ENCODE results near the gene MICU1.
"Not testable (repeated sequence)": the region's sequence is repeated elsewhere in the genome, so short reads cannot be mapped to it uniquely, and the experiment has no call there.

The MICU1 gene, protein sequence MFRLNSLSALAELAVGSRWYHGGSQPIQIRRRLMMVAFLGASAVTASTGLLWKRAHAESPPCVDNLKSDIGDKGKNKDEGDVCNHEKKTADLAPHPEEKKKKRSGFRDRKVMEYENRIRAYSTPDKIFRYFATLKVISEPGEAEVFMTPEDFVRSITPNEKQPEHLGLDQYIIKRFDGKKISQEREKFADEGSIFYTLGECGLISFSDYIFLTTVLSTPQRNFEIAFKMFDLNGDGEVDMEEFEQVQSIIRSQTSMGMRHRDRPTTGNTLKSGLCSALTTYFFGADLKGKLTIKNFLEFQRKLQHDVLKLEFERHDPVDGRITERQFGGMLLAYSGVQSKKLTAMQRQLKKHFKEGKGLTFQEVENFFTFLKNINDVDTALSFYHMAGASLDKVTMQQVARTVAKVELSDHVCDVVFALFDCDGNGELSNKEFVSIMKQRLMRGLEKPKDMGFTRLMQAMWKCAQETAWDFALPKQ

DNA sequence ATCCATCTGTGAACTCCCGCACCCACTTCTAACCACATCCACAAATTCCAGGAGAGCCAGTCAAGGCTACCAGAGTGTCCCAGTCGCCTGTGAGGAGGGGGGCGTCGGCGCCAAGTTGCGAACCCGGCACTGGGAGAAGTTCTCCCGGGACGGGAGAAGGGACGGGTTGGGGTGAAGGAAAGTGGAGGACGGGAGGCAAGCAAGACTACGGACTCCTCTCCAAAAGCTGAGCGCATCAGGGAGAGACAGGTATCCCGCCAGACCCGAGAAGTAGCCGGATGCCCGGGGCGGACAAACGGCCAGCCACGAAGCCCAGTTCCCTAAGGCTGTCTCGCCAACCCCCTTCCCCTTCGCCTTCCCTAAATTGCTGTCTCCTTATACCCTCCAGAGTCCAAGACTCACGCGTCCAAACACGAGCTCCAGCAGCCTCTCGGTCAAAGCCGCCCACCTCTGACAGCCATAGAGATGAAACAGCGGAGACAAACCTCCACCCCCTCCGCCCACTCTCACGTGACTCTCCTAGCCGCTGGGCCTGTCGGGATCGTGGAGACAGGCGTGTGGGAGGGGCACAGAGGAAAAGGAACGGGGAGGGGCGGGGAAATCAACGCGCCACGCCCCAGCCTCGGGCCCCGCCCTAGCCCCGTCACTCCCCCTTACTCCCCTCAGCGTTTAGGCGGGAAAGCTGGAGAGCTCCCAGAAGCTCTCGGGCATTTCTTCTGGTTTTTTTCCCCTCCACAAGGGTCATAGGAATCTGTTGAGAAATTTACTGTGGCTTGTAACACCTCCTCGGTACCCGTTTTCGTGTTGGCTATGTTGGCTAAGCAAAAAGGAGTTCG is at the start of gene MICU1:
Gene MICU1, minus strand, starts transcription at position 472 of the 836 bp plus-strand sequence. CDS start 59,286 bp downstream, outside the sequence.
- peak; percentile 55 for DNase-seq

DNA sequence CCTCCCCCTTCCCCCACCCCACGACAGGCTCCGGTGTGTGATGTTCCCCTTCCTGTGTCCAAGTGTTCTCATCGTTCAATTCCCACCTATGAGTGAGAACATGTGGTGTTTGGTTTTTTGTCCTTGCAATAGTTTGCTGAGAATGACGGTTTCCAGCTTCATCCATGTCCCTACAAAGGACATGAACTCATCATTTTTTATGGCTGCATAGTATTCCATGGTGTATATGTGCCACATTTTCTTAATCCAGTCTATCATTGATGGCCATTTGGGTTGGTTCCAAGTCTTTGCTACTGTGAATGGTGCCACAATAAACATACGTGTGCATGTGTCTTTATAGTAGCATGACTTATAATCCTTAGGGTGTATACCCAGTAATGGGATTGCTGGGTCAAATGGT is 48.3 kb upstream of the MICU1 start:
- not testable (repeated sequence) for DNase-seq

DNA sequence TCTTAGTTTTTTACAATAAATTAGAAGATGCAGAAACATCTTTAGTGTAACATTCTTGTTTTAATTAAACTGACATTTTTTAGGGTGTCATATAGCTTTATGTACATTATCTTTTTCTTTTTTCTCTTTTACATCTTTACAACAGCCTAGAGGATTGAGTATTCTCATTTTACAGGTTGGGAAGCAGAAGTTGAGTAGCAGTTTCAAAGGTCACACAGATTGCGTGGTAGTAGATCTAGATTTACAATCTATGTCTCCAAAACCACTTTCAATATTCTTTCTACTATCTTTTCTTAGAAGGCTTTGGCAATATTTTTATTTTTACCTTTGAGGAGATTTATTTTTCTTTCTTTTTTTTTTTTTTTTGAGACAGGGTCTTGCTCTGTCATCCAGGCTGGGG is 47.4 kb upstream of the MICU1 start:
- no peak for DNase-seq

DNA sequence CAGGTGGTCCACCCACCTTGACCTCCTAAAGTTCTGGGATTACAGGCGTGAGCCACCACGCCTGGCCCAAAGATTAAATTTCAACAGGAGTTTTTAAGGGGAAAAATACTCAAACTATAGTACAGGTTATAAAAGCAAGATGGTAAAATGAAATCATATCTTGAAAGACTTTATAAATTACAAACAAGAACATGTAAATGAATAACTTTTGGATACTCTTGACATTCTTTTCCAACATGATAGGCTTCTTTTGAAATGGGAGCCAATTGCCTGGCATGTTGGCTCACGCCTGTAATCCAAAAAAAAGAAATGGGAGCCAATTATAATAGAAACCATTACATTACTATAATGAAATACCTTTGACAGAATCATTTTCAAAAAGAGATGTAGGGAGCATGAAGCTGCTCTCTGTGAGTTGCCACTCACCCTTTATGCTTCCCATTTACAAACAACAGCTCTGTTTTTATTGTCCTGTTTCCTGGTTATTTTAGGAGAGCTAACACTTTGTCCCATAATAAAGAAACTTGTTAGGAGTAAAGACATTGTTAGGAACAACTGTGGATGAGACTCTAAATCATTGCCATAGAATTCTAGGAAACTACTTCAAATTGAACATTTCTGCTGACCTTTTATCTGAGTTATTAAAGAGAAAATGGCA is 41.5 kb upstream of the MICU1 start:
- DNase-seq, result no peak

DNA sequence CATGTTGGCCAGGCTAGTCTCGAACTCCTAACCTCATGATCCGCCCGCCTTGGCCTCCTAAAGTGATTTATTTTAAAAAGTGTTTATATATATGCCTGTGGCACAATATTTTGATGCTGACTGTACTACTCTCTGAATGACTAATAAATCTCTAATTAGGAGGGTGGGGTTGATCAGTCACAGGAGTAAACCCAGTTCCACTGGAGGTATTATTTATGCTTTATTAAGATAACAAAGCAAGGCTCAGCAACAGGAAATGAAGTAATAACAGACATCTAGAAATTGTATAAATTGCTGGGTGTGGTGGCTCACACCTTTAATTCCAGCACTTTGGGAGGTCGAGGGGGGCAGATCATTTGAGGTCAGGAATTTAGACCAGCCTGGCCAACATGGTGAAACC is 40.0 kb upstream of the MICU1 start:
- no peak for DNase-seq

DNA sequence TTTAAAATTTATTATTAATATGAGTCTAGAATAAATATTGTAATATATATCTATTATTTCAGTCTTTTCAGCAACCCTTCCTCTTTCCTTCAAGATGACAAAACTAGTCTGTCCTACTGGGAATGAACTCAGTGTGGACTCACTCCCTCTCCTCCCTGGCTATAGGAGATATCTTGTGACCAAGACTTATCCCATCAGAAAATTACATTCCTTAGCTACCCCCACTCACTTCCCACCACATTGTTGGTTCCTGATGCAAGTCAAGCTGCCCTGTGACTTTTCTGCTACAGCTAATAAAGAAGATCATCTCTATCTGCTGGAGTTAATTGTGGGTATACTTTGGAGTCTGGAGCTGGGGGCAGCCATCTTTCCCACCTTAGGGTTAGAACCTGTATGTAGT is 38.1 kb upstream of the MICU1 start:
- no peak for DNase-seq

DNA sequence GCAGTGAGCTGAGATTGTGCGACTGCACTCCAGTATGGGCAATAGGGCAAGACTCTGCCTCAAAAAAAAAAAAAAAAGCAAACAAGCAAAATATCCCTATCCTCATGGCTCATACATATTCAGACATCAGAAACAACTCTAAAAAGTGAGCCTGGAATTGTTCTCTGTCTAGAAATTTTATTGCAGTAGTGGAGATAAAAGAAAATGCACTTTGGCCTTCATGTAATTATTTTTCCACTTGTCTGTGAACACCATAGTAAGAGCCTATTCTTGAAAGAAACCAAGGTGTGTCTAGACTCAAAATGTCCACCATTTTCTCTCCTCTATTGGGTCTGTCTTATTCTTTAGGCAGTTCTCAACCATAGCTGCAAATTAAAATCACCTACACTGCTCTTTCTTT is 35.6 kb upstream of the MICU1 start:
- no peak for DNase-seq

DNA sequence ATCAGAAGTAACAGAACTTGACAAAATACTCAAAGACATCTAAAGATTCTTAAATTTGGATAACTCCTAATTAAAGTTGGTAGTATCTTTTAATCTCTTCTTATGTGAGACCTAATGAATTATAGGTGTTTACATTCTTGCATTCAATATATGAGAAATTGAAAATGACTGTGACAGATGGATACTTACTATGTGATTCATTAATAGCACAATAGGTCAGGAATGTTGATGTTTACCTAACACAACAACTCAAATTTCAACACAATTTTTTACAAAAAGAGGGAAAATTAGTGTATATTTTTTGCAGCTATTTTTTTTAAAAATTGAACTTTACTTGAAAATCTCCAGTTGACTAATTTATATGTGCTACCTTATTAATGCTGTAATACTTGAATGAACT is 34.3 kb upstream of the MICU1 start:
- DNase-seq, result no peak

DNA sequence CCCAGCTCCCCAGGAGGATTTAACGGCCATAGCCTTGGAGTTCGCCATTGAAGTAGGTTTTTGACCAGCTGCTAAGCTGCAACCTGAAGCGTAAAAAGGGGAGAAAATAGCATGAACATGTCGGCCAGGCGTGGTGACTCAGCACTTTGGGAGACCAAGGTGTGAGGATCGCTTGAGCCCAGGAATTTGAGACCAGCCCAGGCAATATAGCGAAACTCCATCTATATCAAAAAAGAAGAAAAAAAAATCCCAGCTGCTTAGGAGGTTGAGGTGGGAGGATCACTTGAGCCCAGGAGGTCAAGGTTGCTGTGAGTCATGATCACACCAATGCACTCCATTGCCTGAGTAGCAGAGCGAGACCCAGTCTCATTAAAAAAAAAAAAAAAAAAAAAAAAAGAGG is 33.8 kb upstream of the MICU1 start:
- DNase-seq, result no peak

DNA sequence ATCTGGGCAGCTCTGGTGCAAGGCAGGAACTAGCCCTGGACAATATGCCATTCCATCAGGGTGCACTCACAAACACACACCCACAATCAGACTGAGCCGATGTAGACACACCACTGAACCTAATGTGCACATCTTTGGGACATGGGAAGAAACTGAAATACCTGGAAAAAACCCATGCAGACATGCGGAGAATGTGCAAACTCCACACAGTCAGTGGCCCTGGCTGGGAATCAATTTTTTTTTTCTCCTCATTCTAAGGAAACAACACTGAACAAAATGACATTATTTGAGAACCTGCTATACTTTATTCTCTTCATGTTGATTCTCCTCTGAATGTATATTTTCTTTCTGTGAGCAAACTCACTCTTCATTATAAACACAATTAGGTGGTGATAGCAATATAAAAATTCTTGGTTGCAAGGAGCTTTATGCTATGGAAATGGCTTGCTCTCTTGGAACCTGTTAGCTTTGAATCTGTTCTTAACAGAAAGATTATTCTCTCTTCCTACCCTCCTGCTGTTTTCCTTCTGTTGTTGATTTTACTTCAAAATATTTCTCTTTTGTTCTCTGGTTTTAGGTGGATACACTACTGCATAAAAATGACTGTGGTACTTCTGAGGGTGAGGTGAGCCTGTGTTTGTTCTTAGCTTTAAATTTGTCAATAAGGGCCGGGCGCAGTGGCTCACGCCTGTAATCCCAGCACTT is 33.0 kb upstream of the MICU1 start:
- no peak for DNase-seq

DNA sequence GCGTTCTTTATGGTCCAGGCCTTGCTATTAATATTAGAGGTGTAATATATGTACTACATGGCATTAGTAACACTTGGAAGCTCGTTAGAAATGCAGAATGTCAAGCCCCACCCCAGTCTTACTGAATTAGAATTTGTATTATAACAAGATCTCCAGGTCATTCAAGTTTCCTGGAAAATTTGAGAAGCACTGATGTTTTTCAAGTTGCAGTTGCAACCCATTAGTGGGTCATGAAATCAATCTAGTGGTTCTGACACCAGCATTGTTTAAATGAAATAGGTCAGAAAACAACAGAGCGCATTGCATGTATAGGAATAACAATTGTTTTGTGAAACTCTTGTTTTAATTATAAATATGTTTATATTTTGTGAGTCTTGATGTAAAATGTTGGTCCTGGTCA is 28.8 kb upstream of the MICU1 start:
- DNase-seq, result no peak

DNA sequence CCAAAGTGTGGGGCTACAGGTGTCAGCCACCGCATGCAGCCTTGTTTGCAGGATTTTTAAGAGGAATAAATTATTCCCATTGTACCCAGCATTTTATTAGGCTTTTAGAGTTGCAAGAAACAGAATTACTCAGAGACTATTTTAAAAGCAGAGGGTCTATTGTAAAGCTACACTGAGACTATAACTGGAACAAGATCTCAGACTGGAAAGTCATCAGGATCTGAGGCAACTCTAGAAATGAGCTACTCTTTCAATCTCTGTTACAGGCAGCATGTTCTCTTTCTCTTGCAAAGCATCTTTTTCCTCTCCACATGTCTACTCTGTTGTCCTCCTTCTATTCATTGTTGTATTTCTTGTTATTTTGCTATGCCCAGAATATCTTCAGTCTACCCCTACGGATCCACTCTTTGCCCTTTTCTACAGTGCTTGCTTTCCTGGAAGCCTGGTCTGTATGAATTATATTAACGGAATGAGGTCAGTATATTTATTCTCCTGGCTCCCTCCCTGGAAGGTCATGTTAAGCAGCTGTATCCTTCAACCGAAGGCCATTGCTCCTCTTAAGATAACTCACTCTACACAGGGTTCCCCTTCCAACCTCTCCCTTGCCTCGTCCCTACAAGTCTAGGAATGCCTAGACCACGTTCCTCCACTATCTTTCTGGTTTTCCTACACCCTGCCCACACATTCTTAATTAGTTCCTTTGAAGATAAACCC is 27.7 kb upstream of the MICU1 start:
- no peak for DNase-seq

DNA sequence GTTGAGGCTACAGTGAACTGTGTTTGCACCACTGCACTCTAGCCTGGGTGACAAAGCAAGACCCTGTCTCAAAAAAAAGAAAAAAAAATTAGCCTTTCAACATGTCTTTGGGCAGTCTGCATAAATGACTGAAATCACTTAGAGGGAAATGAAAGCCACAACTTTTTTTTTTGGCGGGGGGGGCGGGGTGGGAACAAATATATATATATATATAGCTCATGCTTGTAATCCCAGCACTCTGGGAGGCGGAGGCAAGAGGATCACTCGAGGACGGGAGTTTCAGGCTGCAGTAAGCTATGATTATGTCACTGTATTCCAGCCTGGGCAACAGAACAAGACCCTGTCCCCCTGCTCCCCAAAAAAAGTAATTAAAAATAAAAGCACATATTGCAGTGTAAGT is 23.4 kb upstream of the MICU1 start:
- no peak for DNase-seq

DNA sequence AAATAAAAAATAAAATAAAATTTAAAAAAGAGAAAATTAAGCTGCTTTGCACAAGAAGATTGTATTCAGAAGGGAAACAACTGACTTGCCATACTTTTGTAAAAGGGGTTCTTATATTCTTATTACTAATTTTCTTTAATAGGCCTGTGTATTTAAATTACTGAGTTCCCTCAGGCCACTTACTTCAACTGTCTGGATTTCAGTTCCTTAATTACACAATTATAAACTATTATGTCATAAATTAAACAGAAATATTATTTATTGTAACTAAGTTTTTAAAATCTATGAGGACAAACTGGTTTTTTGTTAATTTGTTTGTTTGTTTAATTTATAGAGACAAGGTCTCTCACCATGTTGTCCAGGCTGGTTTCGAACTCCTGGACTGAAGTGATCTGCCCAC is 22.4 kb upstream of the MICU1 start:
- DNase-seq, result no peak

DNA sequence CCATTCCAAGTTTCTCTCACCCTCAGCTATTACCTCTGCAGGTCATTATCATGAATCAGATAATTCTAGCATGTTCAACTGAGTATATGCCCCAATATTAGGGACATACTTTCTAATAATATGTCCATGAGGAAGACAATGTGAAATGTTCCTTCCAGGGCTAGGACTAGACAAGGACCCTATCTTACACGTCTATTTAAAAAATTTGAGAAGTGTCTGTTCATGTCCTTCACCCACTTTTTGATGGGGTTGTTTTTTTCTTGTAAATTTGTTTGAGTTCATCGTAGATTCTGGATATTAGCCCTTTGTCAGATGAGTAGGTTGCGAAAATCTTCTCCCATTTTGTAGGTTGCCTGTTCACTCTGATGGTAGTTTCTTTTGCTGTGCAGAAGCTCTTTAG is 21.1 kb upstream of the MICU1 start:
- DNase-seq, result not testable (repeated sequence)

DNA sequence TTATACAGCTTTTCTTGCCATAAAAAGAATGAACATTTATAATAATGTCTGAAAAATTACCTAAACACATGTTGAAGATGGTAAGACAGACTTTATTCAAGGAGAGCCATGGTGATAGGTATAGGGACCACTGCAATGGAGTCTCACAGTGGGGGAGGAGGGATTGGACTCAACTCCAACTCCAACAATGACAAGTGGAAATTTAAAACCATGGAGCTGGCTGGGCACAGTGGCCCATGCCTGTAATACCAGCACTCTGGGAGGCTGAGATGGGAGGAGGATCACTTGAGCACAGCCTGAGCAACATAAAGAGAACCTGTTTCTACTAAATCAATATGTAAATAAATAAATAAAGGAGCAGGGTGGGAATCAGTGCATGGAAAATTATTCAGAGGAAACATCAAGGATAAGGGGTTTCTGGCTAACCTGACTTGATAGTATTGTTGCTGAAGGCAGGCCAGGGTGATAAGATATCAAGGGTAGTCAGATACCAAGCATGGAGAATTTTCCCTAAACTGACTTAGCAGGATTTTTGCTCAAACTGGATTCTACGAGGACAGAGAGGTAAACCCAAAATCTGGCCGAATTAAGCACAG is 19.5 kb upstream of the MICU1 start:
- DNase-seq, result no peak

DNA sequence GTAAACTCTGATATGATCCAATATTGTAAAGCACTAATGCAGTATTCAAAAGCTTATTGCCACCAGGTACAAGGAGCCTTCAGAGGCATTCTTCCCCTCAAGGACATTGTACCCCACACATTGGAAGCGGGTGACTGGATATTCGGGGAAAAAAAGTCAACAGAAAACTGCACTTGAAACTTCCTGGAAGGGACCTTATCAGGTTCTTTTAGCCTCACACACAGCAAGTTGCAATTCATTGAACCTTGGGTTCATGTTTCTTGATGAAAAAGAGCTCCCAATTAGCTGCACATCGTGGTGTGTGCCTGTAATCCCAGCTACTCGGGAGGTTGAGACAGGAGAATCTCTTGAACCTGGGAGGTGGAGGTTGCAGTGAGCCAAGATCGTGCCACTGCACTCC is 16.4 kb upstream of the MICU1 start:
- DNase-seq, result no peak

DNA sequence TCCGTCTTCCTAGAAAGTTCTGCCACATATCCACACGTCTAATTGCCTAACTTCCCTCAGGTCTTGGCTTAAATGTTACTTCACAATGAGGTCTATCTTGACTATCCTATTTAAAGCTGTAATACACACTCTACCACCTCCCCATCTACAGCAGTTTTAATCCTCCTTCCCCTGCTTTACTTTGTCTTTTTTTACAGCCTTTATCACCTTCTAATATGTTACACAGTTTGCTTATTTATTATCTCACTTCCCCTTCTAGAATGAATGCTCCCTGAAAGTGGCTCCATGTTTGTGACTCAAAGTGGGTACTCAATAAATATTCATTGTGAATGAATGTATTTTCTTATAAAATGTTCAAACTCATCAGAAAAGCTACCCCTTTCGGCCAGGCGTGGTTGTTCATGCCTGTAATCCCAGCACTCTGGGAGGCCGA is 13.6 kb upstream of the MICU1 start:
- no peak for DNase-seq

DNA sequence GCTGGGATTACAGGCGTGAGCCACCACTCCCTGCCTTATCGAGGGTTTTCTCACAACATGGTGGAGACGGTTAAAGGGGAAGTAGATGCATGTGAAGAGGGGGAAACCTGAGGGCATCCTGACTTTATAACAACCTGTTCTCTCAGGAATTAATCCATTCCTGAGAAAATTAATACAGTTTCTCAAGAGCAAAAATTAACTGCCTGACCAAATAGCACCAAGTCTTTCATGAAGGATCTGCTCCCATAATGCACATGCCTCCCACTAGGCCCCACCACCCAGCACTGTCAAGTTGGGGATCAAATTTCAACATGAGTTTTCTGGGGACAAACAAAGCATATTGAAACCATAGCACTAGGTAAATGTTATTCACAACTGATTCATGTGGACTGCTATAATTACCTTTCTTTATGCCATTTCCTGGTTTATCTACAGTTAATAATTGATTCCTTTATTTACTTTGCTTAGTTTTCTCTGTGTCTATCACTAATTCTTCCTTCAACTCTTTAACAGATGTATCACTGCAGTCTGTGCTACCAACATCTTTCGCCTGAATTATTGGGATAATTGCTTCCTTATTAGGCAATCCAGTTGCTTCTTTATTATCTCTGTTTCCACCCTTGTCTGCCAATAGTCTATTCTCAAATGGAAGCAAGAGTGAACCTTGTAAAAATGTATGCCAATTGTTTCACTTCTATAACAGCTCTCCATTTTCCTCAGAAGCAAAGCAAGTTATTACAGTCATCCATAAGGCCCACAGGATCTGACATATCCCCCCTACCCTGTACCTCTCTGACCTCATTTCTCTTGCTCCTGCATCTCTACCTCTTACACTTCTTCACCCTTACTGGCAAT is 12.9 kb upstream of the MICU1 start:
- no peak for DNase-seq

DNA sequence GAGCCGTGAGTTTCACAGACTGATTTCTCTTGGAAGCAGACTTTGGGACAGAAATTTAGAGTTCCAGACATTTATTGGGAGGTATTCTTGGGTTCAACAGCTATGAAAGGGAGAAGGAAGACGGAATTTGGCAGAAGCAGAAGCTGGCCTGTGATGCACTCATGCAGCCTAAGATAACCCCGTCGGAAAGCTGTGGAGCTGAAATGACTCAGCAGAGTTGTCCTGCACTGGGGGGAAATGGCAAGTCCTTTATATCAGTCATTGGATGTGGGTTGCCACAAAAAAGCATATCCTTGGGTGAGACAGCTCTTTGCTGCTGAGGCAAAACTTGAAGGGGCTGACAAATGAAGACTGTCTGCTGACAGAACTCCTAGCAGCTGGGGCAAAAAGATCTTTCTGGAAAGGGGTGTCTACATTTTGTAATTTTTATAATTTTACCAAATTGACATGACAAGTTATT is 11.5 kb upstream of the MICU1 start:
- DNase-seq, result no peak

DNA sequence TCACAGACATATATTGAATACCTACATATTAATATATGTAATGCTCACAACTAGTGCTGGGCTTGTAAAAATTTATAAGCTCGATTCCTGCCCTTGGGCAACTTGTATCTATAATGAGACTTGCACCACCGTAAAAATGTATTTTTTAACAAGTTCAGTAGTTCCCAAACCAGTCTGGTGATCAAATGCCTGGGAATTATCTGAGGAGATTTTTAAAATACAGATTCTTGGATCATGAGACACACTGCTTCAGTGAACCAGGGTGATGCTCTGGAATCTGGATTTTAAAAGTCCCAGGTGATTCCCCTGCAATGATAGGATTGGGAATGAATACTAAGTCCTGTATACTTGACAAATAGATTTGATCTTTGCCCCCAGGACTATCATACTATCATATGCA is 4.3 kb upstream of the MICU1 start:
- no peak for DNase-seq

Data from NCI-H524 treated with DMSO at 0.1 percent for 48 hours (cell line).